ENCODE results near the gene CACNG4.

- no peak for TF ChIP-seq CTCF (IDR thresholded peaks at IDR 0.05 in 8 of 11, conservative IDR thresholded peaks at IDR 0.05 in 3 of 11)
- TF ChIP-seq POLR2A (IDR thresholded peaks at IDR 0.05): no peak
- TF ChIP-seq POLR2AphosphoS5 (IDR thresholded peaks at IDR 0.05): no peak
These were observed 45.6 kb upstream of the CACNG4 start for GRCh38 chr17:66918896-66919295.

Data from spleen (tissue), 7 donors.